ENCODE measurements around the gene RNLS.

RNLS gene

GRCh38 chr10:88493691-88494483 lies 89.2 kb downstream of the RNLS start:
- no peak overlapping the region for H3K4me3 ChIP-seq (ENCODE audit: low read depth, low read length)
- no peaks in the 10 kb centered on the region for H3K9me3 ChIP-seq (ENCODE audit: control insufficient read depth, insufficient read depth, low read depth, low read length)
- CTCF ChIA-PET = interaction anchor here (0.6 kb wide), 1 partner anchor 109 kb away, joined by 4 read pairs; no protein-coding TSS in a partner anchor
- TF ChIP-seq GFI1B (tag by site-specific recombination; IDR thresholded peaks at IDR 0.05) (0 out of 2 replicates have a peak, but pooled peaks have one; percentile 29), ZNF2 (tag by site-specific recombination; IDR thresholded peaks at IDR 0.05) (no peak), OSR2 (tag by site-specific recombination; IDR thresholded peaks at IDR 0.05) (0 out of 2 replicates have a peak, but pooled peaks have one; percentile 13)
- no peak overlapping the region for H3K27ac ChIP-seq (ENCODE audit: extremely low read depth, low read depth, low read length)
- POLR2A ChIA-PET = no interaction called here
- 0 out of 2 replicates have a peak, but pooled peaks cover 2% of the 10 kb centered on the region for H3K4me1 ChIP-seq (ENCODE audit: control insufficient read depth, insufficient read depth, low read length)
- no peaks in the 10 kb centered on the region for H3K36me3 ChIP-seq (ENCODE audit: control insufficient read depth in 2 of 2, insufficient read depth in 1 of 2, low read length in 2 of 2)

GRCh38 chr10:88491314-88491713 lies 91.8 kb downstream of the RNLS start:
- ChIA-PET CTCF (no interaction called here), POLR2A (no interaction called here)
- Histone ChIP-seq H3K4me3 (ENCODE audit: low read depth, low read length) (no peak overlapping the region), H3K4me1 (ENCODE audit: control insufficient read depth, insufficient read depth, low read length) (0 out of 2 replicates have a peak, but pooled peaks cover 2% of the 10 kb centered on the region), H3K27ac (ENCODE audit: extremely low read depth, low read depth, low read length) (no peak overlapping the region), H3K9me3 (ENCODE audit: control insufficient read depth, insufficient read depth, low read depth, low read length) (no peaks in the 10 kb centered on the region), H3K36me3 (ENCODE audit: control insufficient read depth in 2 of 2, insufficient read depth in 1 of 2, low read length in 2 of 2) (no peaks in the 10 kb centered on the region)
- TF ChIP-seq MZF1 (tag by site-specific recombination; IDR thresholded peaks at IDR 0.05; ENCODE audit: borderline replicate concordance) = no peak
- TF ChIP-seq RBAK (tag by site-specific recombination; IDR thresholded peaks at IDR 0.05) = no peak
- no peak for TF ChIP-seq ZNF830 (tag by site-specific recombination; IDR thresholded peaks at IDR 0.05; ENCODE audit: low read depth)
- TF ChIP-seq ZNF266 (tag by site-specific recombination; IDR thresholded peaks at IDR 0.05; ENCODE audit: low read depth) = no peak
- TF ChIP-seq ZFP3 (tag by site-specific recombination; IDR thresholded peaks at IDR 0.05; ENCODE audit: low read depth) = no peak
- no peak for TF ChIP-seq KLF16 (tag by site-specific recombination; IDR thresholded peaks at IDR 0.05)
- no peak for TF ChIP-seq ZNF600 (tag by site-specific recombination; IDR thresholded peaks at IDR 0.05)
- TF ChIP-seq ZNF114 (tag by site-specific recombination; IDR thresholded peaks at IDR 0.05) = no peak
- no peak for TF ChIP-seq HOXD13 (CRISPR knock-in tag; IDR thresholded peaks at IDR 0.05; ENCODE audit: borderline replicate concordance)
- no peak for TF ChIP-seq INSM2 (tag by site-specific recombination; IDR thresholded peaks at IDR 0.05)
- TF ChIP-seq ATF2 (tag by site-specific recombination; IDR thresholded peaks at IDR 0.05; ENCODE audit: low read depth) = no peak
- no peak for TF ChIP-seq ZNF843 (tag by site-specific recombination; IDR thresholded peaks at IDR 0.05)
- no peak for TF ChIP-seq ZNF416 (tag by site-specific recombination; IDR thresholded peaks at IDR 0.05)

GRCh38 chr10:88490231-88490980 lies 92.7 kb downstream of the RNLS start:
- Histone ChIP-seq H3K27ac (ENCODE audit: extremely low read depth, low read depth, low read length) (no peak overlapping the region), H3K4me3 (ENCODE audit: low read depth, low read length) (no peak overlapping the region), H3K36me3 (ENCODE audit: control insufficient read depth in 2 of 2, insufficient read depth in 1 of 2, low read length in 2 of 2) (no peaks in the 10 kb centered on the region), H3K4me1 (ENCODE audit: control insufficient read depth, insufficient read depth, low read length) (0 out of 2 replicates have a peak, but pooled peaks cover 2% of the 10 kb centered on the region), H3K9me3 (ENCODE audit: control insufficient read depth, insufficient read depth, low read depth, low read length) (no peaks in the 10 kb centered on the region)
- POLR2A ChIA-PET = no interaction called here
- CTCF ChIA-PET = interaction anchor here (1.1 to 1.4 kb wide), 2 partner anchors 11 to 74 kb away, joined by 3 to 4 read pairs; no protein-coding TSS in a partner anchor
- no peak for TF ChIP-seq ZNF169 (tag by site-specific recombination; IDR thresholded peaks at IDR 0.05)
- TF ChIP-seq ZBTB48 (tag by site-specific recombination; IDR thresholded peaks at IDR 0.05) = no peak
- TF ChIP-seq ZNF341 (tag by site-specific recombination; IDR thresholded peaks at IDR 0.05; ENCODE audit: low read depth) = no peak
- TF ChIP-seq ZSCAN23 (tag by site-specific recombination; IDR thresholded peaks at IDR 0.05) = no peak
- no peak for TF ChIP-seq TSHZ1 (tag by site-specific recombination; IDR thresholded peaks at IDR 0.05; ENCODE audit: borderline replicate concordance)
- TF ChIP-seq SP7 (tag by site-specific recombination; IDR thresholded peaks at IDR 0.05) = no peak
- TF ChIP-seq ZNF394 (tag by site-specific recombination; IDR thresholded peaks at IDR 0.05; ENCODE audit: borderline replicate concordance) = no peak
- no peak for TF ChIP-seq ZNF560 (tag by site-specific recombination; IDR thresholded peaks at IDR 0.05; ENCODE audit: borderline replicate concordance)
- TF ChIP-seq ZNF791 (tag by site-specific recombination; IDR thresholded peaks at IDR 0.05) = no peak
